Liver (tissue), 3 donors: ENCODE results near the gene CRHR2.

Experiments used
- ATF3 ChIP-seq: IDR thresholded peaks from 2 replicates; pipeline ENCODE4 v1.6.1; 2016; ENCODE audit warnings: antibody characterized with exemption
- CTCF ChIP-seq: fragments of 150-350 bp; IDR thresholded peaks from 2 replicates; pipeline ENCODE4 v1.5.1; 2017; ENCODE audit warnings: improper control_type of control experiment, low read depth, low read length; ENCODE audit not compliant: missing input control
- FOXA1 ChIP-seq: IDR thresholded peaks from 2 replicates; pipeline ENCODE4 v1.6.1; 2016; ENCODE audit warnings: antibody characterized with exemption
- MAX ChIP-seq: IDR thresholded peaks from 2 replicates; pipeline ENCODE4 v1.6.1; 2016; ENCODE audit warnings: antibody characterized with exemption
- REST ChIP-seq: IDR thresholded peaks from 2 replicates; pipeline ENCODE4 v1.6.1; 2016; ENCODE audit warnings: antibody characterized with exemption, mild to moderate bottlenecking
- RXRA ChIP-seq, 2 donors: IDR thresholded peaks; 2 replicates each; pipeline ENCODE4 v1.6.1; 2017 to 2018; ENCODE audit warnings: antibody characterized with exemption in 2 of 2, mild to moderate bottlenecking in 1 of 2
- SP1 ChIP-seq: IDR thresholded peaks from 2 replicates; pipeline ENCODE4 v1.6.1; 2018; ENCODE audit warnings: antibody characterized with exemption, mild to moderate bottlenecking
- TAF1 ChIP-seq: conservative IDR thresholded peaks from 2 replicates; pipeline ENCODE4 v1.6.1; 2016; ENCODE audit warnings: antibody characterized with exemption, mild to moderate bottlenecking
- donor health status: healthy.
- donor health status: healthy.

GRCh38 chr7:30630986-30631385 lies 51.3 kb downstream of the CRHR2 start:
- TF ChIP-seq SP1 (no peak), ATF3 (no peak), CTCF (no peak), RXRA (IDR thresholded peaks at IDR 0.05) (no peak), FOXA1 (no peak), REST (no peak), MAX (no peak), TAF1 (no peak)
